GM23248 (cell line): ENCODE results near the gene ATE1.

Source experiments
- EZH2 ChIP-seq: fragments of 200-600 bp; sonication (generic); IDR thresholded peaks from 2 replicates; pipeline ENCODE4 v1.6.1; 2018; ENCODE audit warnings: antibody characterized with exemption, mild to moderate bottlenecking; ENCODE audit not compliant: insufficient read depth, poor library complexity, severe bottlenecking
- EZH2phosphoT487 ChIP-seq: fragments of 200-600 bp; sonication (generic); IDR thresholded peaks from 2 replicates; pipeline ENCODE4 v1.6.1; 2018; ENCODE audit warnings: antibody characterized with exemption, moderate library complexity, mild to moderate bottlenecking, low read depth; ENCODE audit not compliant: insufficient read depth

DNA sequence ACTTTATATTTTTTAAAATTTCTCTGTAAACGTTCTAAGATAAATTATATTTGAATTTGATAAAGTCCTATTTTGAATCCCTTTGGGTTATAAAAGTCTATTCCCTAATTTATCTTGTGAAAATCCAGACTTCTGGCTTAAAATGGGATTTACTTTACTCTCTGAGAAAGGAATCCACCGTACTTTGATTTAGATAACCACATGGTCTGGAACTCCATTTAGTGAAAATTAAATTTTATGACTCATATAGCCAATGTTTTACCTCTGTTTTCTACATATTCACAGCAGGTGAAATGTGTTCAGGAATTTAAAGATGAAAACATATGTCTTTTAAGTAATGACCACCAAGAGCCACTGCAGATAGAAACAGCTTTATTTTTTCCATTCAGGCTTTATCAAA is 187.8 kb downstream of the ATE1 start:
- no peak for TF ChIP-seq EZH2
- TF ChIP-seq EZH2phosphoT487, result no peak
